Psoas muscle (tissue), 8 donors: ENCODE measurements around the gene COL19A1. TPM values are rescaled to one million over a fixed set of nuclear protein-coding genes. Genes with fewer than 3 reads are reported as not detected.

ENCODE experiments used
- ATAC-seq, 4 donors: fragments of 200-7000 bp; cut with Tn5 transposase; one replicate each; pipeline ENCODE4 v1.9.1; 2020; ENCODE audit warnings: moderate library complexity in 3 of 4, mild to moderate bottlenecking in 2 of 4
- DNase-seq, 2 donors: peaks; one replicate each; pipeline ENCODE4 v3.0.0-alpha.2; 2020
- H3K27ac ChIP-seq: fragments of 200-600 bp; one replicate; pipeline ENCODE4 v1.8.0; 2022
- H3K27me3 ChIP-seq, 3 donors: fragments of 200-600 bp in 1 of 3; one replicate each; pipeline versions ENCODE4 v1.6.1 to v1.8.0; 2013 to 2022; ENCODE audit warnings: low read length in 2 of 3, mild to moderate bottlenecking in 2 of 3, moderate library complexity in 1 of 3; ENCODE audit not compliant: insufficient read depth in 3 of 3
- H3K36me3 ChIP-seq, 2 donors: fragments of 200-600 bp in 1 of 2; one replicate each; pipeline versions ENCODE4 v1.6.1 to v1.8.0; 2013 to 2022; ENCODE audit warnings: low read depth in 1 of 2, mild to moderate bottlenecking in 1 of 2, moderate library complexity in 1 of 2; ENCODE audit not compliant: insufficient read depth in 1 of 2
- H3K4me1 ChIP-seq: fragments of 200-600 bp; one replicate; pipeline ENCODE4 v1.8.0; 2022
- H3K4me3 ChIP-seq: fragments of 200-600 bp; one replicate; pipeline ENCODE4 v1.8.0; 2022; ENCODE audit warnings: mild to moderate bottlenecking
- H3K9me3 ChIP-seq: fragments of 200-600 bp; one replicate; pipeline ENCODE4 v1.8.0; 2022
- WGBS, 3 donors: extraction: QIAGEN DNeasy Blood & Tissue Kit; methylation state at CpG; one replicate each; pipeline versions ENCODE4 v1.1.6 to v1.1.7; 2013; 5-methylcytosine and 5-hydroxymethylcytosine counted together
- intact Hi-C, 2 donors: fragments of 100-400 bp; cut with DNase I; formaldehyde crosslinking; loops; one replicate each; pipeline versions ENCODE4 v1.11.0 to v1.14.2; 2022
- polyA plus RNA-seq, 3 donors: library from polyadenylated mRNA; stranded (reverse); fragments of 200-250 nt; gene quantifications; one replicate each; pipeline ENCODE4 v1.2.3, GENCODE V29; 2013
- total RNA-seq, 4 donors: library from RNA; stranded (reverse); fragmentation: NEBNext Ultra II Directional in 2 of 4; extraction: Animal tissue kit (Norgen Biotek cat#: 25700) in 2 of 4; gene quantifications; one replicate each; pipeline versions ENCODE4 v1.2.1 to v1.2.4, GENCODE V29; 2021 to 2023
- TF ChIP-seq, protein P1 (sequence below): fragments of 200-600 bp; IDR thresholded peaks from one replicate; pipeline ENCODE4 v1.8.0; 2022; ENCODE audit warnings: antibody characterized with exemption
- donor health status: healthy with polysubstance abuse.
- donor health status: DM: no; HTN: no; CAD: no; lungs with moderate emphysema.
- donor health status: Bipolar disorder and iron deficiency.
- donor health status: healthy.
- donor health status: DM: yes; HTN: yes; CAD: no.
- donor health status: DM: no; HTN: no; CAD: no.
- donor health status: DM: no; HTN: no; CAD: no.
- donor health status: DM: yes; HTN: yes; CAD: no.

COL19A1 gene
- total and polyA plus RNA-seq, 7 donors: 0.01 to 10.3 (median 0.33) TPM

DNA sequence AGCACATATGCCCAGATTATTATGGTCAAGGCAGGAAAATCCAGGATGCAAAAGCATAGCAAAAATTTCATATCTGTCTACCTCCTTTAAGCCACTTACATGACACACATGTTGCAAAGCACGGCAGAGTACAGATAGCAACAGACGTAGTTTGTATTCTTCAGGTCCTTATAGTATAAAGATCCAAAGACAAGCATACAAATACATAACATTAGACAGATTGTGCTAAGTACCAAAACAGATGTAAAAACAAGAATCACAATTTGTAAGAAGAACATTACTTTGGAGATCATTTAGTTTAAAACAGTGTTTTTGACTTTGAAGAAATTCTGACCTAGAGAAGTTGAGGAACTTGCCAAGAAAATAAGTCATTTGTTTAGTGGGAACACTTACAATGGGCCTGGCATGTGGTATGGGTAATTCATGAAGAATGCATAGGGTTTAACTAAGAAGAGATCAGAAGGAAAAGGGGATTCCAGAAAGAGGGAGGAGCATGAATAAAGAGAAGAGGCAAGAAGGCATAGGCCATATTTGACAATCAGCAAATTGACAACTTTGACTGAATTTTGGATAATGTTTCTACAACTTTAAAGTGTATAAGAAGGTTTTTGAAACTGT is 39.0 kb upstream of the COL19A1 start:
- Histone ChIP-seq H3K27me3 (no peaks in the 10 kb centered on the region), H3K9me3 (no peaks in the 10 kb centered on the region), H3K4me1 (no peaks in the 10 kb centered on the region), H3K4me3 (no peak overlapping the region), H3K27ac (no peak overlapping the region), H3K36me3 (no peaks in the 10 kb centered on the region)
- ATAC-seq (no peak), DNase-seq (no peak)
- 27 to 55% (median 38%) methylated on average over 2 of the region's 2 CpGs for WGBS, 3 donors
- TF ChIP-seq, protein P1, sequence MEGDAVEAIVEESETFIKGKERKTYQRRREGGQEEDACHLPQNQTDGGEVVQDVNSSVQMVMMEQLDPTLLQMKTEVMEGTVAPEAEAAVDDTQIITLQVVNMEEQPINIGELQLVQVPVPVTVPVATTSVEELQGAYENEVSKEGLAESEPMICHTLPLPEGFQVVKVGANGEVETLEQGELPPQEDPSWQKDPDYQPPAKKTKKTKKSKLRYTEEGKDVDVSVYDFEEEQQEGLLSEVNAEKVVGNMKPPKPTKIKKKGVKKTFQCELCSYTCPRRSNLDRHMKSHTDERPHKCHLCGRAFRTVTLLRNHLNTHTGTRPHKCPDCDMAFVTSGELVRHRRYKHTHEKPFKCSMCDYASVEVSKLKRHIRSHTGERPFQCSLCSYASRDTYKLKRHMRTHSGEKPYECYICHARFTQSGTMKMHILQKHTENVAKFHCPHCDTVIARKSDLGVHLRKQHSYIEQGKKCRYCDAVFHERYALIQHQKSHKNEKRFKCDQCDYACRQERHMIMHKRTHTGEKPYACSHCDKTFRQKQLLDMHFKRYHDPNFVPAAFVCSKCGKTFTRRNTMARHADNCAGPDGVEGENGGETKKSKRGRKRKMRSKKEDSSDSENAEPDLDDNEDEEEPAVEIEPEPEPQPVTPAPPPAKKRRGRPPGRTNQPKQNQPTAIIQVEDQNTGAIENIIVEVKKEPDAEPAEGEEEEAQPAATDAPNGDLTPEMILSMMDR: no peak
- intact Hi-C loops: no loop called here

DNA sequence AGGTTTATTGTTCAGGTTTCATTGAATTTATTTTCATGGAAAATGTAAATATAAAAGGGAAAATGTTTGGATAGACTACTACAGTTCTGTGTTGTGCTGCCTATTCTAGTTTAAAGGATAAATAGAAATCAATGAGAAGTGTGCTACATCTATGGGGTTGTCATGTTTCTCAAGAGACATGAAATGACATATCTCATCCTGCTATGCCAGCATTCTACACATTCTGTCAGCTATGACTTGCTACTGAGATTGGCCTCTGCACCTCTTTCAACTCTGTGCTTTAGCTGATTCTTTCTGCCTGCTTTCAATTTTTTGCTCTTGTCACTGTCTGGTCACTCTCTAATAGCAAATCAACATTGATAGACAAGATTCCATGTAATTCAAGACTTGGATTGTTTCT is 33.8 kb upstream of the COL19A1 start:
- TF ChIP-seq, protein P1: no peak
- Histone ChIP-seq H3K4me3 (no peak overlapping the region), H3K36me3 (no peaks in the 10 kb centered on the region), H3K9me3 (no peaks in the 10 kb centered on the region), H3K27me3 (no peaks in the 10 kb centered on the region), H3K4me1 (no peaks in the 10 kb centered on the region), H3K27ac (no peak overlapping the region)
- intact Hi-C loops: loop anchor here in 1 of 2 donors (10.0 kb wide), 1 partner anchor 332 kb away; no protein-coding TSS in a partner anchor
- DNase-seq (no peak), ATAC-seq (no peak)

DNA sequence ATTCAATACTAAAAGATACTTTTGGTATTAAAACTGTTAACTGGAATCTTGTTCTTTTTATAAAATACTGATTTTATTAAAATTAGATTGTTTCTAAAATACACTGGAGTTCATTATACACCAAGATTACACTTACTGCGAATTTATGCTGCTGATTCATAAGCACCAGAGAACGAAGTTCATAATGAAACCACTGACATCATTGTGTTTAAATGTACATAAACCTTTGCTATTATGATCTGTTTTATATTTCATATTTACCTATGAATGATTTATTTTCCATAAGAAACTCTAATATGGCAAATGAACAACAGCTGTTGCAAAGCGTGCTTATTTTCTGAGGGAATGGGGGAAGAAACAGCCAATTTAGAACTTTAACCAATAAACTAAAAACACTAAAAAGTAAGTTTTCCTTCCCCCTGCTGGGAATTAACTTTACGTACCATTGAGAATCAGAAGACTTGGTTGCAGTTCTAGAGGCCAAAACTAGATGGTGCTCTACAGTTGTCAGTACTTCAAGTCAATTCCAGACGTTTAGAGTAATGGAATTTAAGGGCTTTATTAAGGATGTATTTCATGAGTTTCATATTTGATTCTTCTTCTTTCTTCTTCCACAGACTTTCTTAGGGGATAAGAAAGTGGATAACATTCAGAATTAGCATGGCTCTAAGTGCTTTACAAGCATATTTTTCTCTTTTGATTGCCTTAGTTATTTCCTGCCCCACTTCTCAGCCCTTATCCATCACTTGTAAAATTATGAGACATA is 30.8 kb upstream of the COL19A1 start:
- TF ChIP-seq, protein P1: peak; percentile 90
- H3K36me3 ChIP-seq: no peaks in the 10 kb centered on the region

DNA sequence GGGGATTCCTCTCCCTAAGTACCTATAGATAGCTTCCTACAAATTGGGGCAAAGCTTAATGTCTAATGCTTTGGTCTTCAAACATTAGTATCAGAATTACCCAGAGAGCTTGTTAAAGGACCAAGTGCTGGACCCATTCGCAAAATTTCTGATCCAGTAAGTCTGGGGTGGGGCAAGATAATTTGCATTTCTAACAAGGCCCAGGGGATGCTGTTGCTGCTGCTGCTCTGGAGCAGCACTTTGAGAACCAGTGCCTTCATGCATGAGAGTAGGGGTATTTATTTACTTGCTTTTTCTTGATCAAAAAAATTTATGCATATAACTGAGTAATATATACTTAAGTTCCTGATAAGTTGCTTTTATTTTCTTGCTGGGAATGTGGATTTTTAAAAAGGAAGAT is 24.5 kb upstream of the COL19A1 start:
- TF ChIP-seq, protein P1: no peak
- ATAC-seq: no peak
- no peaks in the 10 kb centered on the region for H3K36me3 ChIP-seq
- H3K4me3 ChIP-seq: no peak overlapping the region
- H3K27me3 ChIP-seq: no peaks in the 10 kb centered on the region
- no peaks in the 10 kb centered on the region for H3K9me3 ChIP-seq
- no peak for DNase-seq
- intact Hi-C loops: no loop called here
- WGBS, 3 donors: 81 to 89% (median 89%) methylated on average over 1 of the region's 1 CpG
- peaks cover 17% of the 10 kb centered on the region for H3K4me1 ChIP-seq
- H3K27ac ChIP-seq: no peak overlapping the region

More for the DNA sequence above, 30.8 kb upstream of the COL19A1 start:
- 14 to 17% (median 16%) methylated on average over 5 of the region's 5 CpGs for WGBS, 3 donors
- no peak overlapping the region for H3K4me3 ChIP-seq
- H3K27ac ChIP-seq: no peak overlapping the region
- ATAC-seq (peak; percentile 62 to 81 (median 71)), DNase-seq (no peak)
- no peaks in the 10 kb centered on the region for H3K9me3 ChIP-seq
- intact Hi-C loops: loop anchor here (2.0 to 10.0 kb wide), 4 partner anchors 271 to 329 kb away; no protein-coding TSS in a partner anchor
- H3K27me3 ChIP-seq: no peaks in the 10 kb centered on the region
- peaks cover 11% of the 10 kb centered on the region for H3K4me1 ChIP-seq
